ENCODE measurements around the gene APOD. TPM values are rescaled to one million over a fixed set of nuclear protein-coding genes. Genes with fewer than 3 reads are reported as not detected.

APOD gene
- total and polyA plus RNA-seq, 9 of the 15 experiments (the other 6 are each of a cell fraction or from before 2014, with no cell fraction given), result 0.18 to 0.50 (median 0.35) TPM; not detected in 1

DNA sequence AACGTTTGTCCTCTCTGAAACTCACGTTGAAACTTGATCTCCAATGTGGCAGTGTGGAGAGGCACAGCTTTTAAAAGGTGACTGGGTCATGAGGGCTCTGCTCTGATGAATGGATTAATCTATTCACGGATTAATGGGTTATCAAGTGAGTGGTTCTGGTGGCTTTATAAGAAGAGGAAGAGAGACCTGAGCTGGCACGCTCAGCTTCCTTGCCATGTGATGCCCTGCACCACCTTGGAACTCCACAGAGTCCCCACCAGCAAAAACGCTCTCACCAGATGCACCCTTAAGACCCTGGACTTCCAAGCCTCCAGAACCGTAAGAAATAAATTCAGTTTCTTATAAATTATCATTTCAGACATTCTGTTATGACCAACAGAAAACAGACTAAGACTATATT, 43.2 kb downstream of the APOD start:
- no peak for FAIRE-seq
- intact Hi-C loops (cut with micrococcal nuclease) (loop anchor here (5.0 to 10.0 kb wide), 2 partner anchors 174 to 268 kb away; partner anchors contain the start of gene XXYLT1), in situ Hi-C loops (cut with MboI) (no loop called here)
- H3K9me1 ChIP-seq (ENCODE audit: control insufficient read depth, insufficient read depth, low read length), result peaks cover 4% of the 10 kb centered on the region
- CTCF ChIA-PET (ENCODE audit: low intra/inter-chr PET ratio), result no interaction called here
- H3K4me2 ChIP-seq (ENCODE audit: insufficient read depth, low read length), result no peak overlapping the region
- ATAC-seq, result no peak
- H3K9ac ChIP-seq (ENCODE audit: insufficient read depth in 1 of 2, low read depth in 2 of 2, low read length in 2 of 2), result peak overlapping the region in 1 of 2 experiments; percentile 50; a peak in 1 of 4 replicates
- H3K79me2 ChIP-seq (ENCODE audit: control insufficient read depth, insufficient read depth, low read length), result peaks cover 70% of the 10 kb centered on the region
- no peak overlapping the region for H3K4me3 ChIP-seq
- peaks cover 18% of the 10 kb centered on the region for H4K20me1 ChIP-seq (replicated peaks; ENCODE audit: control insufficient read depth, insufficient read depth, low read length)
- no peak overlapping the region for H2AFZ ChIP-seq (ENCODE audit: low read depth, low read length)
- DNase-seq (ENCODE audit: extremely low read depth in 1 of 4, low spot score in 3 of 4), result no peak
- no peaks in the 10 kb centered on the region for H3K9me3 ChIP-seq (replicated peaks; ENCODE audit: control insufficient read depth, insufficient read depth, low read depth, low read length)
- no TSS peak for BruUV-seq (replicated peaks)
- no peaks in the 10 kb centered on the region for H3K36me3 ChIP-seq (ENCODE audit: control insufficient read depth, insufficient read depth, low read length)
- WGBS (ENCODE audit: insufficient coverage, low coverage, missing lambda C conversion rate), result 31% methylated on average over 5 of the region's 6 CpGs
- peaks cover 14 to 21% of the 10 kb centered on the region in 2 experiments for H3K4me1 ChIP-seq (replicated peaks in 1 of 2; ENCODE audit: control insufficient read depth in 2 of 2, insufficient read depth in 2 of 2, low read length in 2 of 2)
- no peak overlapping the region for H3K27ac ChIP-seq (ENCODE audit: extremely low read depth, low read depth, low read length)
- no peaks in the 10 kb centered on the region for H3K27me3 ChIP-seq (ENCODE audit: control insufficient read depth in 2 of 2, insufficient read depth in 2 of 2, low read length in 2 of 2)
- POLR2A ChIA-PET, result interaction anchor here (1.2 to 3.0 kb wide), 2 partner anchors 14 to 20 kb away, joined by 4 to 22 read pairs; no protein-coding TSS in a partner anchor
- TF ChIP-seq GABPB2 (CRISPR knock-in tag; conservative IDR thresholded peaks at IDR 0.05) (no peak), ZSCAN32 (CRISPR knock-in tag; IDR thresholded peaks at IDR 0.05) (no peak), EHMT2 (IDR thresholded peaks at IDR 0.05) (no peak), ZNF143 (CRISPR knock-in tag; IDR thresholded peaks at IDR 0.05) (no peak), SAFB2 (IDR thresholded peaks at IDR 0.05; ENCODE audit: borderline replicate concordance, low read depth, low read length, severe bottlenecking) (no peak), BMI1 (IDR thresholded peaks at IDR 0.05; ENCODE audit: low read length) (no peak), ZNF384 (IDR thresholded peaks at IDR 0.05; ENCODE audit: low read depth, low read length) (no peak), KLF16 (IDR thresholded peaks at IDR 0.05) (no peak), HDAC2 (IDR thresholded peaks at IDR 0.05) (no peak), SETDB1 (IDR thresholded peaks at IDR 0.05; ENCODE audit: low read length) (no peak)
- TF ChIP-seq, protein P1, sequence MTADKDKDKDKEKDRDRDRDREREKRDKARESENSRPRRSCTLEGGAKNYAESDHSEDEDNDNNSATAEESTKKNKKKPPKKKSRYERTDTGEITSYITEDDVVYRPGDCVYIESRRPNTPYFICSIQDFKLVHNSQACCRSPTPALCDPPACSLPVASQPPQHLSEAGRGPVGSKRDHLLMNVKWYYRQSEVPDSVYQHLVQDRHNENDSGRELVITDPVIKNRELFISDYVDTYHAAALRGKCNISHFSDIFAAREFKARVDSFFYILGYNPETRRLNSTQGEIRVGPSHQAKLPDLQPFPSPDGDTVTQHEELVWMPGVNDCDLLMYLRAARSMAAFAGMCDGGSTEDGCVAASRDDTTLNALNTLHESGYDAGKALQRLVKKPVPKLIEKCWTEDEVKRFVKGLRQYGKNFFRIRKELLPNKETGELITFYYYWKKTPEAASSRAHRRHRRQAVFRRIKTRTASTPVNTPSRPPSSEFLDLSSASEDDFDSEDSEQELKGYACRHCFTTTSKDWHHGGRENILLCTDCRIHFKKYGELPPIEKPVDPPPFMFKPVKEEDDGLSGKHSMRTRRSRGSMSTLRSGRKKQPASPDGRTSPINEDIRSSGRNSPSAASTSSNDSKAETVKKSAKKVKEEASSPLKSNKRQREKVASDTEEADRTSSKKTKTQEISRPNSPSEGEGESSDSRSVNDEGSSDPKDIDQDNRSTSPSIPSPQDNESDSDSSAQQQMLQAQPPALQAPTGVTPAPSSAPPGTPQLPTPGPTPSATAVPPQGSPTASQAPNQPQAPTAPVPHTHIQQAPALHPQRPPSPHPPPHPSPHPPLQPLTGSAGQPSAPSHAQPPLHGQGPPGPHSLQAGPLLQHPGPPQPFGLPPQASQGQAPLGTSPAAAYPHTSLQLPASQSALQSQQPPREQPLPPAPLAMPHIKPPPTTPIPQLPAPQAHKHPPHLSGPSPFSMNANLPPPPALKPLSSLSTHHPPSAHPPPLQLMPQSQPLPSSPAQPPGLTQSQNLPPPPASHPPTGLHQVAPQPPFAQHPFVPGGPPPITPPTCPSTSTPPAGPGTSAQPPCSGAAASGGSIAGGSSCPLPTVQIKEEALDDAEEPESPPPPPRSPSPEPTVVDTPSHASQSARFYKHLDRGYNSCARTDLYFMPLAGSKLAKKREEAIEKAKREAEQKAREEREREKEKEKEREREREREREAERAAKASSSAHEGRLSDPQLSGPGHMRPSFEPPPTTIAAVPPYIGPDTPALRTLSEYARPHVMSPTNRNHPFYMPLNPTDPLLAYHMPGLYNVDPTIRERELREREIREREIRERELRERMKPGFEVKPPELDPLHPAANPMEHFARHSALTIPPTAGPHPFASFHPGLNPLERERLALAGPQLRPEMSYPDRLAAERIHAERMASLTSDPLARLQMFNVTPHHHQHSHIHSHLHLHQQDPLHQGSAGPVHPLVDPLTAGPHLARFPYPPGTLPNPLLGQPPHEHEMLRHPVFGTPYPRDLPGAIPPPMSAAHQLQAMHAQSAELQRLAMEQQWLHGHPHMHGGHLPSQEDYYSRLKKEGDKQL (CRISPR knock-in tag; IDR thresholded peaks at IDR 0.05; ENCODE audit: borderline replicate concordance), result no peak
- TF ChIP-seq, protein P2, sequence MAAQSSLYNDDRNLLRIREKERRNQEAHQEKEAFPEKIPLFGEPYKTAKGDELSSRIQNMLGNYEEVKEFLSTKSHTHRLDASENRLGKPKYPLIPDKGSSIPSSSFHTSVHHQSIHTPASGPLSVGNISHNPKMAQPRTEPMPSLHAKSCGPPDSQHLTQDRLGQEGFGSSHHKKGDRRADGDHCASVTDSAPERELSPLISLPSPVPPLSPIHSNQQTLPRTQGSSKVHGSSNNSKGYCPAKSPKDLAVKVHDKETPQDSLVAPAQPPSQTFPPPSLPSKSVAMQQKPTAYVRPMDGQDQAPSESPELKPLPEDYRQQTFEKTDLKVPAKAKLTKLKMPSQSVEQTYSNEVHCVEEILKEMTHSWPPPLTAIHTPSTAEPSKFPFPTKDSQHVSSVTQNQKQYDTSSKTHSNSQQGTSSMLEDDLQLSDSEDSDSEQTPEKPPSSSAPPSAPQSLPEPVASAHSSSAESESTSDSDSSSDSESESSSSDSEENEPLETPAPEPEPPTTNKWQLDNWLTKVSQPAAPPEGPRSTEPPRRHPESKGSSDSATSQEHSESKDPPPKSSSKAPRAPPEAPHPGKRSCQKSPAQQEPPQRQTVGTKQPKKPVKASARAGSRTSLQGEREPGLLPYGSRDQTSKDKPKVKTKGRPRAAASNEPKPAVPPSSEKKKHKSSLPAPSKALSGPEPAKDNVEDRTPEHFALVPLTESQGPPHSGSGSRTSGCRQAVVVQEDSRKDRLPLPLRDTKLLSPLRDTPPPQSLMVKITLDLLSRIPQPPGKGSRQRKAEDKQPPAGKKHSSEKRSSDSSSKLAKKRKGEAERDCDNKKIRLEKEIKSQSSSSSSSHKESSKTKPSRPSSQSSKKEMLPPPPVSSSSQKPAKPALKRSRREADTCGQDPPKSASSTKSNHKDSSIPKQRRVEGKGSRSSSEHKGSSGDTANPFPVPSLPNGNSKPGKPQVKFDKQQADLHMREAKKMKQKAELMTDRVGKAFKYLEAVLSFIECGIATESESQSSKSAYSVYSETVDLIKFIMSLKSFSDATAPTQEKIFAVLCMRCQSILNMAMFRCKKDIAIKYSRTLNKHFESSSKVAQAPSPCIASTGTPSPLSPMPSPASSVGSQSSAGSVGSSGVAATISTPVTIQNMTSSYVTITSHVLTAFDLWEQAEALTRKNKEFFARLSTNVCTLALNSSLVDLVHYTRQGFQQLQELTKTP (IDR thresholded peaks at IDR 0.05; ENCODE audit: low read depth in 1 of 2, partially characterized antibody in 2 of 2), result no peak
